ENCODE measurements around the gene PI4K2A.

The PI4K2A gene

DNA sequence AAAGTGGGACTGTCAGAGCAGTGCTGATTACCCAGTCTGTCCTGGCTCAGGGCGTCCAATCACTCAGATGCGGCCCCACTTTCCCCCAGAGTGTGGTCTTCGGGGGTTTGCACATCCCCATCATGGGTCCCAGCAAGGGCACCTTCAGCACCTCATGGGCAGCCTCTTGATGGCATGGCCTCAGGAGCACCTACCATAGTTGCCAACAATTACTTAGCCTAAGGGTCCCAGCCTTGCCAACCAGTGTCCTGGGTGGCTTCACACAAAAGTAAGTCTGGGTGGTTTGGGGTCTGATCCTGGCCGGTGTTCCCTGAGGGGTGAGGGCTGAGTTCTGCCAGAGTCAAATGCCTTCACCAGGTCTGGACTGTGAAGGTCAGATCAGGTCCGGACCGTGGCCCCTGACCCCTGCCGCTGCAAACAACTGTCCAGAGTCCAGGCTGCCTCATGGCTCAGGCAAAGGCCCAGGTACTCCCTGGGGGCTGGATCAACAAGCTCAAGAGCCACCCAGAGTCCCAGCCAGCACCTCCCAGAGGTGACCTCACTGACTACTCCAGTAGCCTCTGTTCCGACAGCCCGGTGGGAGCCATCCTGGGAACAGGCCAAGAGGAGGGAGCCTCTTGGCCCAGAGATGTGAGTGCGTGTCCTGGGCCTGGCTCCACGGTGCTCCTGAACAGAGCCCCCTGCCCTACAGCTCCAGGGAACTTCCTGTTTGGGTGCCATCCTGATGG is 66.8 kb downstream of the PI4K2A start:
- no peak for DNase-seq

GRCh38 chr10:97708167-97708566 is 67.7 kb downstream of the PI4K2A start:
- DNase-seq: no peak

DNA sequence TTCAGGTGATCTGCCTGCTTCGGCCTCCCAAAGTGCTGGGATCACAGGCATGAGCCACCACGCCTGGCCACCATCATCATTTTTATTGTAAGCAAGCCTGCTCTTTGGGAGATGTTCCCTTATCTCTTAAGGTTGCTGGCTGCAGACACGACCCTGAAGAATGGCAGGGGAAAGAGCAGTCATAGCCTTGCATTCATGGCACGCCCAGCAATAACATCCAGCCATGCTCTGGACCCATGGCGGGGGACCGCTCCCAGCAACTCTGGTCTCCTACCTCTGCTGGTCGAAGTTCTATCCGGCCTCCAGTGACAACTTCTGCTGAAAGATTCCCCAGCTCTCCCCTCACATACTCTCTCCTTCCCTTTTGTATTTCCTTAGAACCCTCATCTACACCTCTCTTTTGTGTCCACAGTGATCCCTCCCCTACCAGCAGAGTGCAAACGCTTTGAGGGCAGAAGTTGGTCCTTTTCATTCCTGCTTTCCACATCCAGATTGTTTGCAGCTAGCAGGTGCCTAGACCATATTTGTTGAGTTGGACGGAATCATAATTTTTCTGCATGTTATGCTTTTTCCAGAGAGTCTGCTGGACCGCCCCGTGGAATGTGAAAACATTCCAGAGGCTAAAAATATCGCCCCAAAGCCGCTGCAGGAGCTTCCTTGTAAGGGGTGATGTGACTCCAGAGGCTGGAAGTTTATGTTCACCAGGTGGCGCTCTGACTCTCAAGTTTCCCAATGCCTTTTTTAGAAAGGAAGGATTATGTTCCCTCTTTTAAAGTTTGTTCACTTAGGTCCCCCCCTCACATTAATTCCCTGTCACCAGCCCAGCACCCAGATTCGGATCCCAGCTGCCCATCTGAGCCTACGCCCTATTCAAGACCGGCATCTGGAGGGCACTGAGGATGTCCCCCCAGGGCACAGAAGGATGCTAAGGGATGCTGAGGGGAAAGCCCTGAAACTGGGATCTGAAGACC is 68.8 kb downstream of the PI4K2A start:
- DNase-seq: peak in 1 of 2 experiments; percentile 2

GRCh38 chr10:97711640-97712572 is 71.4 kb downstream of the PI4K2A start:
- no peak for DNase-seq

DNA sequence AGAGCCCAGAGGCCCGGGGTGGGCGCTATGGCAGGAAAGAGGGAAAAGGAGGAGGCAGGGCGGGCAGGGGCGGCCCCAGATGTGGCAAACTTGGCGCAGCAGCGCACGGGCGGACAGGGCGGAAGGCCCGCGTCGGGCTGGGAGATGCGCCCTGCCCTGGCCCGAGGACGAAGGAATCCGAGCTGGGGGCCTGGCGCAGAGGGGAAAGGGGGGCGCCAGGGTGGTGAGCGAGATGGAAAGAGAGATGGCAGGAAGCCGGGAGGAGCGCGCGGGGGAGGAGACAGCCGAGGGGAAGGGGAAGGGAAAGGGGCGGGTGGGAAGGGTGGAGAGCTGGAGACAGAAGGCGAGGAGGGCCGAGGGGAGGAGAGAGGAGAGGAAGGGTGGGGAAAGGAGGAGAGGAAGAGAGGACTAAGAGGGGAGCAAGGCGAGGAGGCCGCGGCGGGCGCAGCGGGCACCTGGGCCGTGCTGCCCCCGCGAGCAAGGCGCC is 72.9 kb downstream of the PI4K2A start, which contains the start of gene MARVELD1:
MARVELD1 (plus strand) TSS at position 392 of the 487 bp plus-strand sequence. CDS start 147 bp downstream, outside the sequence.
- peak; percentile 29 to 43 for DNase-seq

GRCh38 chr10:97713826-97714400 is 73.4 kb downstream of the PI4K2A start:
- peak in 1 of 2 experiments; percentile 46 for DNase-seq

DNA sequence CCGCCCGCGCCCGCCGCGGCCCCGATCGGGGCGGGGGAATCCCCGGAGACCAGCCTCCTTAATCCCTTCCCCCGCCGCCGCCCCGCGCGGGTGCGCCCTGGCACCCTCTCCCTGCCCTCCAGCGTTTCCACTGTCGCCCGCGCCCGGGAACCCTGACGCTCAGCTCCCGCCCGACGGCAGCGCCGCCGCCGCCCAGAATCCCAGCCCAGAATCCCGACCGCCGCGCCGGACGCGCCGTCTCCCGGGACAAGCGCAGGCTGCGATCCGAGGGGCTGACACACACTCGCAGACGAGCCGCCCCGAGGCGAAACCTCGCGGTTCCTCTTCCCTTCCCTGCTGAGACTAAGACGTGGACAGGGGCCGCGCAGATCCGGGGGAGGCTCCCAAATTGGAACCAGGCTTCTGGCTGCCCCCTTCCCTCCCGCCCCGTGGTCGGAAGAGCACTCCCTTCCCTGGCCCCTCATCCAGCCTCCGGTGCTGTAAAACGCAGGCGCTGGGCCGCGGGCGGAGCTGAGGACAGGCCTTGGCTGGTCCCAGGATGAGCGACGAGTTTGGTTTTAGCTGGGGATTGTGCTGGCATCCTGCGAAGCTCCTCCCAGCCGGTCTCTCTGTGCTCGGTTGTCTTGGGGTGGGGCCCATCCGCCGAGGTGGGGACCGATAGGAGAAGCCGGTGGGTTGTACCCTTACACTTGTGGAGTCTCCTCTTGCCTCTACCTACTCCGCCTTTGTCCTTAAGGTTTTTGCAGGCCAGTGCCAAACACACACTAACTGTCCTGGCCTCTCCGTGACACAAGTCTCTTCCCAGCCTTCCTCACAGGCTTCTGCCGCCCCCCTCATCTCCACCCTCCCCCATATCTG is 74.2 kb downstream of the PI4K2A start:
- DNase-seq: peak in 1 of 2 experiments; percentile 31

GRCh38 chr10:97715259-97715874 is 74.9 kb downstream of the PI4K2A start:
- DNase-seq: no peak

DNA sequence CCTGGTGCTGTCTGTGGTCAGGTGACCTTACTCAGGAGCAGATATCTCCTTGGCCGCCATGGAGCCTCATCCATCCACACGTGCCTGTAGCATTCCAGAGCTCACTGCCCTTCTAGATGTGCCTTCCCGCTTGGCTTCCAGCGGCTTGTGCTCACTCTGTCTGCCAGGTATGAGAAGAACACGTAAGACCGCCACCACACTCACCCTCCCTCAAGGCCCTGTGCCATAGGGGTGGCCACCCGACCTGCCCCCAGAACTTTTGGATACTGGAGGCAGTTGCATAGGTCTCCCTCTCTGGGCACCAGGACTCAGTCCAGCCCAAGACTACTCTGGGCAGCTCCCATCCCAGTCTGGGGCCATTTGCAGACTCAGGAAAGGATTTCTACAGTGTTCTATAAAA is 77.2 kb downstream of the PI4K2A start:
- DNase-seq: no peak

- DNase-seq: no peak
Observed at GRCh38 chr10:97718178-97718577, 77.7 kb downstream of the PI4K2A start.

- DNase-seq: no peak
Observed at GRCh38 chr10:97718659-97719142, 78.2 kb downstream of the PI4K2A start.

DNA sequence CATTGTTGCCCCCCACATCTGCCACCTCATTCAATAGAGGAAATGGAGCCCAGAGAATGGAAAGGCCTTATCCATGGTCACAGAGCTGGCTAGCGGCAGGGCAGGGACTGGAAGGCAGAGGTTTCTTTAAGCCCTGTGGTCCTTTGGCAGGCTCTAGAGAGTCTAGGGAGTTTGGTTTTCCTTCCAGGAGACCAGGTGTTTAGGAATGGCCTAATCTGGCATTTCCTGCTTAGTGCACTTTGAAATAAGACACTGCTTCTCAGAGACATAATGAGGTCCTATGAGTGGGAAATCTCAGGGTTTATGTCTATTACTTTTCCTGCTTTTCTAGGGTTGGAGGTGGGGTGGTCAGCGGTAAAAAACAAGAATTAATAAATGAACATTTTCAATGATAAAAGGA is 79.1 kb downstream of the PI4K2A start:
- DNase-seq: peak in 1 of 2 experiments; percentile 17

GRCh38 chr10:97721871-97722780 is 81.7 kb downstream of the PI4K2A start:
- no peak for DNase-seq

- no peak for DNase-seq
Observed at GRCh38 chr10:97723001-97723400, 82.5 kb downstream of the PI4K2A start.

- no peak for DNase-seq
Observed at GRCh38 chr10:97724341-97724941, 84.0 kb downstream of the PI4K2A start.

All from NCI-H524 (cell line).